Type B pancreatic cell (in vitro differentiated cells): Measurements from ENCODE around the gene PIH1D2. TPM values are rescaled to one million over a fixed set of nuclear protein-coding genes. Genes with fewer than 3 reads are reported as not detected.
A peak's percentile ranks its signal among the peaks of the same experiment; 100 is the strongest.

Source experiments
- DNase-seq: peaks from one replicate; pipeline ENCODE4 v3.0.0; 2021; ENCODE audit warnings: mixed read lengths; ENCODE audit not compliant: unreplicated experiment; ENCODE audit errors: extremely low spot score
- H3K27ac Mint-ChIP-seq: 2 replicates; pipeline ENCODE4 v1.8.0; 2021; ENCODE audit warnings: mild to moderate bottlenecking, mixed read lengths
- H3K27me3 Mint-ChIP-seq: 2 replicates; pipeline ENCODE4 v1.8.0; 2021; ENCODE audit warnings: mixed read lengths
- H3K36me3 Mint-ChIP-seq: 2 replicates; pipeline ENCODE4 v1.8.0; 2021; ENCODE audit warnings: mixed read lengths
- H3K4me1 Mint-ChIP-seq: one replicate; pipeline ENCODE4 v1.8.0; 2021; ENCODE audit warnings: mixed read lengths; ENCODE audit not compliant: unreplicated experiment
- H3K4me3 Mint-ChIP-seq: 2 replicates; pipeline ENCODE4 v1.8.0; 2021; ENCODE audit warnings: mild to moderate bottlenecking, mixed read lengths
- H3K9me3 Mint-ChIP-seq: 2 replicates; pipeline ENCODE4 v1.8.0; 2021; ENCODE audit warnings: mixed read lengths
- CTCF ChIP-seq: fragments of 200-600 bp; sonication (generic); conservative IDR thresholded peaks from 2 replicates; pipeline ENCODE4 v1.5.0; 2021; ENCODE audit warnings: antibody characterized with exemption, mild to moderate bottlenecking
- total RNA-seq: library from RNA; stranded (reverse); gene quantifications from 2 replicates; pipeline ENCODE4 v1.2.1, GENCODE V29; 2021; ENCODE audit warnings: low replicate concordance

Gene PIH1D2
- total RNA-seq, 1 donor from 2014 or later, result 5.5 TPM

DNA sequence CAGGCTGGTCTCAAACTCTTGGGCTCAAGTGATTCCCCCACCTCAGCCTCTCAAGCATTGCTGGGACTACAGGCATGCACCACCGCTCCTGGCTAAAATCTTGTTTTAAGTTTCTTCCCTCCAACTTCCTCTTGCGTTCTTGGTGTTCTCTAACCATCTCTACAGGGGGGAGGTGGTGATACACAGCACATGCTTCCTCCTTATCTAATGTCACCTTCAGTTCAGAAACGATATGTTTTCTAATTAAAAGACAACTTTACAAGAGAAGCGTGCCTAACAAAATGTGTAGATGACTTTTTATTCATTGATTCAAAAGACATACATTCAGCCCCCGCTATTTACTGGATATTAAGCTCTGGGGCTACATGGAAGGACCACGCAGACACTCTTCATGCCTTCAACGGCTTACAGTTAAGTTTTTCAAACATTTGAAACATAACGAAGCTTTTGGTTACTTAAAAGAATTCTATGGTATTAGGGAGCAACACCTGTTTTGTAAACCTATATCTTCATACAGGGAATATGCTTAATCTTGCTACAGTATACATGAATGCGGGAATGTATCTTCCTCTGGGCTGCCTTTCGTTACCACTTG is 49.5 kb downstream of the PIH1D2 start:
- Mint-ChIP-seq H3K9me3 (no peaks in the 10 kb centered on the region), H3K4me3 (peak overlapping the region; percentile 99), H3K4me1 (peaks cover 12% of the 10 kb centered on the region), H3K27me3 (no peaks in the 10 kb centered on the region), H3K27ac (peak overlapping the region; percentile 99), H3K36me3 (peaks cover 16% of the 10 kb centered on the region)
- no peak for TF ChIP-seq CTCF
- no peak for DNase-seq

DNA sequence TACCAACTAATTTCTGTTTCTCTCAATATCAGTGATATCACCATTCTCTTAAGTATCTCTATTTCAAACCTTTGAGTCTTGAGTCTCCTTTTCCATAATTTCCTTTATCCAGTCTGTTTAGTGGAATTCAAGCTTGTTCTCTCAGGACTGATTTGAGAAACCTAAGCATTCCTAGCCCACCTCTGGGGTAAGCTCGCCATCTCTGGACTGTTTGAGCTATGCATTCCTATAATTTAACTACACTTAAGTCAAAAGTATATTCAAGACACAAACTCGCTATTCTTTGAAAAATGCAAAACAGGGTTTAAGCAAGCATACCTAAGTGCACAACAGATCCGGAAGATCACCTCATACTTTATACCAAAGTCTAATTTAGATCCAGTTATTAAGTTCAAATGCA is 50.7 kb downstream of the PIH1D2 start:
- Mint-ChIP-seq H3K4me3 (peak overlapping the region; percentile 33), H3K4me1 (peaks cover 12% of the 10 kb centered on the region), H3K27ac (no peak overlapping the region), H3K9me3 (no peaks in the 10 kb centered on the region), H3K27me3 (no peaks in the 10 kb centered on the region), H3K36me3 (peaks cover 7% of the 10 kb centered on the region)
- no peak for DNase-seq
- peak; percentile 33 for TF ChIP-seq CTCF

DNA sequence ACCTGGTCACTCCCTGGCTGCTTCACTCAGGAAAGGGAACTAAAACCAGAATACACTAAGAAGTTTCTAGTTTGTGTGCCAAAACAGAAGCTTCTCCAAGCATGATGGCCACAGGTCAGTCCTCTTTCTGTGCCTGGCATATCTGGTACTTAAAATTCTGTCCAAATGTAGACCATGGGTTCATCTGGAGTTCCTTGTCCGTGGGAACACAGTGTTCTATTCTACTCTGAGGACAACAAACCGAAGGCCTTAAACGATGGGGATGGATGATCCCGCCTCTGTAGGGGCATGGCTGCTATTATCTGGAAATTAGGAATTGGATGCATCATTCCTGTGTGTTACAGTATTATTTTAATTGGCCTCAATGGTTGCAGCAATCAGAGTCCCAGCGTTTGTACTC is 54.8 kb downstream of the PIH1D2 start:
- H3K27ac Mint-ChIP-seq, result no peak overlapping the region
- H3K9me3 Mint-ChIP-seq, result no peaks in the 10 kb centered on the region
- no peak for TF ChIP-seq CTCF
- no peaks in the 10 kb centered on the region for H3K27me3 Mint-ChIP-seq
- H3K4me3 Mint-ChIP-seq, result no peak overlapping the region
- DNase-seq, result no peak
- H3K36me3 Mint-ChIP-seq, result peaks cover 3% of the 10 kb centered on the region
- H3K4me1 Mint-ChIP-seq, result peaks cover 13% of the 10 kb centered on the region

Other genes starting within 250 kb of the PIH1D2 start
- 26.0 and 44.0 TPM in 2 replicates for gene ALG9, start 202.4 kb downstream of the PIH1D2 start, total RNA-seq
- 2.6 and 2.9 TPM in 2 replicates for gene FDXACB1, start 194.9 kb downstream of the PIH1D2 start, total RNA-seq
- gene CFAP68, start 194.5 kb downstream of the PIH1D2 start, total RNA-seq, result 24.0 and 29.5 TPM in 2 replicates
- 0.48 TPM in 1 of 2 replicates, not detected in the other for gene CRYAB, start 162.2 kb downstream of the PIH1D2 start, total RNA-seq
- gene HSPB2, start 161.3 kb downstream of the PIH1D2 start, total RNA-seq, result not detected in 2 replicates
- 1.8 and 7.6 TPM in 2 replicates for gene C11orf52, start 155.1 kb downstream of the PIH1D2 start, total RNA-seq
- 4.8 and 22.0 TPM in 2 replicates for gene DIXDC1, start 136.7 kb downstream of the PIH1D2 start, total RNA-seq
- 43.8 and 46.8 TPM in 2 replicates for gene DLAT, start 48.6 kb downstream of the PIH1D2 start, total RNA-seq
- gene NKAPD1, start 282 bp upstream of the PIH1D2 start, total RNA-seq, result 27.4 and 31.2 TPM in 2 replicates
- gene TIMM8B, start 12.7 kb upstream of the PIH1D2 start, total RNA-seq, result 80.0 and 84.9 TPM in 2 replicates
- 67.9 and 97.2 TPM in 2 replicates for gene SDHD, start 12.9 kb upstream of the PIH1D2 start, total RNA-seq
- 0.94 and 1.3 TPM in 2 replicates for gene IL18, start 90.1 kb upstream of the PIH1D2 start, total RNA-seq
- not detected in 2 replicates for gene TEX12, start 93.4 kb upstream of the PIH1D2 start, total RNA-seq
- gene BCO2, start 101.5 kb upstream of the PIH1D2 start, total RNA-seq, result 2.2 and 2.7 TPM in 2 replicates
- 27.3 and 35.1 TPM in 2 replicates for gene PTS, start 152.4 kb upstream of the PIH1D2 start, total RNA-seq
- not detected in 2 replicates for gene PLET1, start 186.8 kb upstream of the PIH1D2 start, total RNA-seq